ENCODE results near the gene DAPK2. TPM values are rescaled to one million over a fixed set of nuclear protein-coding genes. Genes with fewer than 3 reads are reported as not detected.

Gene DAPK2
- polyA plus RNA-seq, 1 of the 3 experiments (the other 2 are of a cell fraction) = 1.4 TPM

DNA sequence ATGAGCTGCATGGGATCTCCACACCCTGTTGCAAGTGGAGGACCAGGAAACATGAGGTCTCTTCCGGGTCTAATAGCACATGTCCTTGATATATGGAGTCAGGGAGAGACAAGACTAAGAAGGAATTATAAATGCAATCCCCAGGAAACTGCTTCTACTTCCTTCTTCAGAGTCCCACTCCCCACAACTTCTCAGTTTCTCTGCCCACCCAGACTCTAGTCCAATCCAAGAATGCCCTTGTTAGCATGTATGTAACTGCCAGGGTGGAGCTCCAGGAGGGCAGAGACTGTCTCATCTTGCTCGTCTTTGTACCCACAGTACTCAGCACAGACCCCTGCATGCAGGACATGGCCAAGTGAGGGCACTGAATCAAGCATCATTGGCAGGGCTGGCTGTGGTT lies 8.3 kb downstream of the DAPK2 start (continued):
- TF ChIP-seq, protein P1, sequence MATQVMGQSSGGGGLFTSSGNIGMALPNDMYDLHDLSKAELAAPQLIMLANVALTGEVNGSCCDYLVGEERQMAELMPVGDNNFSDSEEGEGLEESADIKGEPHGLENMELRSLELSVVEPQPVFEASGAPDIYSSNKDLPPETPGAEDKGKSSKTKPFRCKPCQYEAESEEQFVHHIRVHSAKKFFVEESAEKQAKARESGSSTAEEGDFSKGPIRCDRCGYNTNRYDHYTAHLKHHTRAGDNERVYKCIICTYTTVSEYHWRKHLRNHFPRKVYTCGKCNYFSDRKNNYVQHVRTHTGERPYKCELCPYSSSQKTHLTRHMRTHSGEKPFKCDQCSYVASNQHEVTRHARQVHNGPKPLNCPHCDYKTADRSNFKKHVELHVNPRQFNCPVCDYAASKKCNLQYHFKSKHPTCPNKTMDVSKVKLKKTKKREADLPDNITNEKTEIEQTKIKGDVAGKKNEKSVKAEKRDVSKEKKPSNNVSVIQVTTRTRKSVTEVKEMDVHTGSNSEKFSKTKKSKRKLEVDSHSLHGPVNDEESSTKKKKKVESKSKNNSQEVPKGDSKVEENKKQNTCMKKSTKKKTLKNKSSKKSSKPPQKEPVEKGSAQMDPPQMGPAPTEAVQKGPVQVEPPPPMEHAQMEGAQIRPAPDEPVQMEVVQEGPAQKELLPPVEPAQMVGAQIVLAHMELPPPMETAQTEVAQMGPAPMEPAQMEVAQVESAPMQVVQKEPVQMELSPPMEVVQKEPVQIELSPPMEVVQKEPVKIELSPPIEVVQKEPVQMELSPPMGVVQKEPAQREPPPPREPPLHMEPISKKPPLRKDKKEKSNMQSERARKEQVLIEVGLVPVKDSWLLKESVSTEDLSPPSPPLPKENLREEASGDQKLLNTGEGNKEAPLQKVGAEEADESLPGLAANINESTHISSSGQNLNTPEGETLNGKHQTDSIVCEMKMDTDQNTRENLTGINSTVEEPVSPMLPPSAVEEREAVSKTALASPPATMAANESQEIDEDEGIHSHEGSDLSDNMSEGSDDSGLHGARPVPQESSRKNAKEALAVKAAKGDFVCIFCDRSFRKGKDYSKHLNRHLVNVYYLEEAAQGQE (IDR thresholded peaks at IDR 0.05; ENCODE audit: low read depth, low read length) = no peak
- TF ChIP-seq SMC3 (IDR thresholded peaks at IDR 0.05; ENCODE audit: low read depth, low read length) (no peak), RCOR1 (IDR thresholded peaks at IDR 0.05; ENCODE audit: low read length) (no peak), YY1 (IDR thresholded peaks at IDR 0.05; ENCODE audit: low read depth) (no peak), POLR2AphosphoS5 (IDR thresholded peaks at IDR 0.05; ENCODE audit: low read depth, low read length) (no peak), GABPA (IDR thresholded peaks at IDR 0.05; ENCODE audit: low read depth) (no peak), MEF2A (IDR thresholded peaks at IDR 0.05; ENCODE audit: borderline replicate concordance, low read depth) (no peak)
- TF ChIP-seq, protein P2, sequence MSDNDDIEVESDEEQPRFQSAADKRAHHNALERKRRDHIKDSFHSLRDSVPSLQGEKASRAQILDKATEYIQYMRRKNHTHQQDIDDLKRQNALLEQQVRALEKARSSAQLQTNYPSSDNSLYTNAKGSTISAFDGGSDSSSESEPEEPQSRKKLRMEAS (IDR thresholded peaks at IDR 0.05; ENCODE audit: low read depth) = no peak

DNA sequence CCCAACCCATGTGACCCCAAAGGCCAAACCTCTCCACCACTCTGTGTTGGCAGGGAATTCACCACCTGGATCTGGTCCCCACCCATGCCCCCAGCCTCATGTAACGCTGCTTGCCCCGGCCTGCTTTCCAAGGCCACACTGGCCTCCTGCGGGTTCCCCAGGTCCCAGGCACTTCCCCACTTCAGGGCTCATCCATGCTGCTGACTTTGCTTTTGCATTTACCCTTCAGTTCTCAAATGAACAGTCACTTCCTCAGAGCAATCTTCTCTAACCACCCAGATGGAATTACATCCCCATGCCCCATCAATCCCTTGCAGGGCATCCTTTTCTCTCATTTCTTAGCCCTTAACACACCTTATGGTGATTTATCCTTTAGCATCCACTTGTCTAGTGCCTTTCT lies 9.2 kb downstream of the DAPK2 start:
- Histone ChIP-seq H3K9me2 (no peaks in the 10 kb centered on the region), H3K4me2 (no peak overlapping the region), H3K27me3 (ENCODE audit: insufficient read depth) (no peaks in the 10 kb centered on the region), H3K4me1 (ENCODE audit: control insufficient read depth in 1 of 2, insufficient read depth in 2 of 2, low read depth in 1 of 2, low read length in 1 of 2) (peaks cover 0 to 5% of the 10 kb centered on the region in 2 experiments; a peak in 1 of 4 replicates), H2AFZ (ENCODE audit: low read depth) (no peak overlapping the region), H3K79me2 (ENCODE audit: insufficient read depth) (no peaks in the 10 kb centered on the region), H3K27ac (ENCODE audit: low read depth in 2 of 2, low read length in 1 of 2) (no peak overlapping the region), H3K36me3 (replicated peaks in 1 of 2; ENCODE audit: control insufficient read depth in 1 of 2, insufficient read depth in 2 of 2, low read length in 1 of 2) (no peaks in the 10 kb centered on the region), H3F3A (replicated peaks; ENCODE audit: insufficient read depth) (no peaks in the 10 kb centered on the region), H3K4me3 (ENCODE audit: low read depth in 2 of 2, low read length in 1 of 2) (no peak overlapping the region), H3K9me3 (no peaks in the 10 kb centered on the region), H4K20me1 (ENCODE audit: insufficient read depth) (no peaks in the 10 kb centered on the region), H3K9ac (no peak overlapping the region)
- DNase-seq = no peak
- CTCF ChIA-PET = interaction anchor here (1.0 to 1.9 kb wide), 2 partner anchors 9 to 17 kb away, joined by 3 to 7 read pairs; partner anchors contain the start of gene DAPK2
- WGBS (ENCODE audit: low lambda C conversion rate) = 90% methylated on average over 2 of the region's 3 CpGs
- TF ChIP-seq TAF1 (IDR thresholded peaks at IDR 0.05; ENCODE audit: borderline replicate concordance, low read depth, low read length) = no peak
- no peak for TF ChIP-seq NRF1 (IDR thresholded peaks at IDR 0.05; ENCODE audit: low read depth, low read length)
- no peak for TF ChIP-seq YY1 (IDR thresholded peaks at IDR 0.05; ENCODE audit: low read depth)
- TF ChIP-seq, protein P3, sequence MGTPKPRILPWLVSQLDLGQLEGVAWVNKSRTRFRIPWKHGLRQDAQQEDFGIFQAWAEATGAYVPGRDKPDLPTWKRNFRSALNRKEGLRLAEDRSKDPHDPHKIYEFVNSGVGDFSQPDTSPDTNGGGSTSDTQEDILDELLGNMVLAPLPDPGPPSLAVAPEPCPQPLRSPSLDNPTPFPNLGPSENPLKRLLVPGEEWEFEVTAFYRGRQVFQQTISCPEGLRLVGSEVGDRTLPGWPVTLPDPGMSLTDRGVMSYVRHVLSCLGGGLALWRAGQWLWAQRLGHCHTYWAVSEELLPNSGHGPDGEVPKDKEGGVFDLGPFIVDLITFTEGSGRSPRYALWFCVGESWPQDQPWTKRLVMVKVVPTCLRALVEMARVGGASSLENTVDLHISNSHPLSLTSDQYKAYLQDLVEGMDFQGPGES (IDR thresholded peaks at IDR 0.05; ENCODE audit: low read depth, low read length) = no peak
- no peak for TF ChIP-seq MXI1 (IDR thresholded peaks at IDR 0.05; ENCODE audit: low read depth, low read length)
- TF ChIP-seq, protein P4, sequence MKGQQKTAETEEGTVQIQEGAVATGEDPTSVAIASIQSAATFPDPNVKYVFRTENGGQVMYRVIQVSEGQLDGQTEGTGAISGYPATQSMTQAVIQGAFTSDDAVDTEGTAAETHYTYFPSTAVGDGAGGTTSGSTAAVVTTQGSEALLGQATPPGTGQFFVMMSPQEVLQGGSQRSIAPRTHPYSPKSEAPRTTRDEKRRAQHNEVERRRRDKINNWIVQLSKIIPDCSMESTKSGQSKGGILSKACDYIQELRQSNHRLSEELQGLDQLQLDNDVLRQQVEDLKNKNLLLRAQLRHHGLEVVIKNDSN (IDR thresholded peaks at IDR 0.05; ENCODE audit: borderline replicate concordance, low read depth) = no peak
- no peak for TF ChIP-seq FOXM1 (IDR thresholded peaks at IDR 0.05; ENCODE audit: low read depth)
- no peak for TF ChIP-seq RXRA (IDR thresholded peaks at IDR 0.05; ENCODE audit: borderline replicate concordance, low read depth)
- TF ChIP-seq, protein P5, sequence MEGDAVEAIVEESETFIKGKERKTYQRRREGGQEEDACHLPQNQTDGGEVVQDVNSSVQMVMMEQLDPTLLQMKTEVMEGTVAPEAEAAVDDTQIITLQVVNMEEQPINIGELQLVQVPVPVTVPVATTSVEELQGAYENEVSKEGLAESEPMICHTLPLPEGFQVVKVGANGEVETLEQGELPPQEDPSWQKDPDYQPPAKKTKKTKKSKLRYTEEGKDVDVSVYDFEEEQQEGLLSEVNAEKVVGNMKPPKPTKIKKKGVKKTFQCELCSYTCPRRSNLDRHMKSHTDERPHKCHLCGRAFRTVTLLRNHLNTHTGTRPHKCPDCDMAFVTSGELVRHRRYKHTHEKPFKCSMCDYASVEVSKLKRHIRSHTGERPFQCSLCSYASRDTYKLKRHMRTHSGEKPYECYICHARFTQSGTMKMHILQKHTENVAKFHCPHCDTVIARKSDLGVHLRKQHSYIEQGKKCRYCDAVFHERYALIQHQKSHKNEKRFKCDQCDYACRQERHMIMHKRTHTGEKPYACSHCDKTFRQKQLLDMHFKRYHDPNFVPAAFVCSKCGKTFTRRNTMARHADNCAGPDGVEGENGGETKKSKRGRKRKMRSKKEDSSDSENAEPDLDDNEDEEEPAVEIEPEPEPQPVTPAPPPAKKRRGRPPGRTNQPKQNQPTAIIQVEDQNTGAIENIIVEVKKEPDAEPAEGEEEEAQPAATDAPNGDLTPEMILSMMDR (IDR thresholded peaks at IDR 0.05) = no peak
- no peak for TF ChIP-seq RAD21 (IDR thresholded peaks at IDR 0.05; ENCODE audit: low read length)
- TF ChIP-seq RFX5 (IDR thresholded peaks at IDR 0.05; ENCODE audit: low read length) = no peak
- TF ChIP-seq TEAD4 (IDR thresholded peaks at IDR 0.05; ENCODE audit: borderline replicate concordance, insufficient read depth) = no peak
- TF ChIP-seq EP300 (IDR thresholded peaks at IDR 0.05; ENCODE audit: borderline replicate concordance in 1 of 2, low read depth in 1 of 2, low read length in 1 of 2) = no peak
- no peak for TF ChIP-seq TCF12 (IDR thresholded peaks at IDR 0.05)
- POLR2A ChIA-PET = no interaction called here

All from SK-N-SH (cell line).